ENCODE measurements around the gene LPXN.

The LPXN gene

GRCh38 chr11:58606930-58607714 lies 31.5 kb upstream of the LPXN start:
- Histone ChIP-seq H3K9ac (ENCODE audit: low read length) (no peak overlapping the region), H3K4me1 (ENCODE audit: control insufficient read depth, insufficient read depth, low read length) (no peaks in the 10 kb centered on the region), H3K4me3 (ENCODE audit: low read depth, low read length) (no peak overlapping the region), H3K36me3 (ENCODE audit: control insufficient read depth, insufficient read depth, low read length) (peaks cover 31% of the 10 kb centered on the region), H3K27me3 (ENCODE audit: control insufficient read depth, insufficient read depth, low read length) (no peaks in the 10 kb centered on the region), H3K27ac (ENCODE audit: low read depth, low read length) (no peak overlapping the region), H3K9me3 (ENCODE audit: control insufficient read depth, insufficient read depth, low read depth, low read length) (no peaks in the 10 kb centered on the region)

- no peaks in the 10 kb centered on the region for H3K27me3 ChIP-seq (ENCODE audit: control insufficient read depth, insufficient read depth, low read length)
- H3K27ac ChIP-seq (ENCODE audit: low read depth, low read length): 0 out of 2 replicates have a peak overlapping the region, but pooled peaks have one; percentile 5
- H3K36me3 ChIP-seq (ENCODE audit: control insufficient read depth, insufficient read depth, low read length): peaks cover 11% of the 10 kb centered on the region
- H3K9ac ChIP-seq (ENCODE audit: low read length): no peak overlapping the region
- peaks cover 8% of the 10 kb centered on the region; the same call in 1 of the 2 replicates for H3K4me1 ChIP-seq (ENCODE audit: control insufficient read depth, insufficient read depth, low read length)
- no peaks in the 10 kb centered on the region for H3K9me3 ChIP-seq (ENCODE audit: control insufficient read depth, insufficient read depth, low read depth, low read length)
- H3K4me3 ChIP-seq (ENCODE audit: low read depth, low read length): no peak overlapping the region
Observed at GRCh38 chr11:58600510-58600909, 24.9 kb upstream of the LPXN start.

GRCh38 chr11:58597486-58598144 lies 22.0 kb upstream of the LPXN start:
- H3K9ac ChIP-seq (ENCODE audit: low read length): no peak overlapping the region
- H3K9me3 ChIP-seq (ENCODE audit: control insufficient read depth, insufficient read depth, low read depth, low read length): no peaks in the 10 kb centered on the region
- no peak overlapping the region for H3K27ac ChIP-seq (ENCODE audit: low read depth, low read length)
- no peak overlapping the region for H3K4me3 ChIP-seq (ENCODE audit: low read depth, low read length)
- H3K27me3 ChIP-seq (ENCODE audit: control insufficient read depth, insufficient read depth, low read length): no peaks in the 10 kb centered on the region
- H3K36me3 ChIP-seq (ENCODE audit: control insufficient read depth, insufficient read depth, low read length): peaks cover 16% of the 10 kb centered on the region
- peaks cover 8% of the 10 kb centered on the region; the same call in 1 of the 2 replicates for H3K4me1 ChIP-seq (ENCODE audit: control insufficient read depth, insufficient read depth, low read length)

GRCh38 chr11:58596621-58597020 lies 21.0 kb upstream of the LPXN start:
- no peaks in the 10 kb centered on the region for H3K9me3 ChIP-seq (ENCODE audit: control insufficient read depth, insufficient read depth, low read depth, low read length)
- H3K27me3 ChIP-seq (ENCODE audit: control insufficient read depth, insufficient read depth, low read length): no peaks in the 10 kb centered on the region
- no peak overlapping the region for H3K4me3 ChIP-seq (ENCODE audit: low read depth, low read length)
- peaks cover 8% of the 10 kb centered on the region; the same call in 1 of the 2 replicates for H3K4me1 ChIP-seq (ENCODE audit: control insufficient read depth, insufficient read depth, low read length)
- no peak overlapping the region for H3K27ac ChIP-seq (ENCODE audit: low read depth, low read length)
- peaks cover 24% of the 10 kb centered on the region for H3K36me3 ChIP-seq (ENCODE audit: control insufficient read depth, insufficient read depth, low read length)
- no peak overlapping the region for H3K9ac ChIP-seq (ENCODE audit: low read length)

GRCh38 chr11:58594826-58595225 lies 19.2 kb upstream of the LPXN start:
- Histone ChIP-seq H3K9me3 (ENCODE audit: control insufficient read depth, insufficient read depth, low read depth, low read length) (no peaks in the 10 kb centered on the region), H3K27ac (ENCODE audit: low read depth, low read length) (no peak overlapping the region), H3K4me1 (ENCODE audit: control insufficient read depth, insufficient read depth, low read length) (no peaks in the 10 kb centered on the region), H3K27me3 (ENCODE audit: control insufficient read depth, insufficient read depth, low read length) (no peaks in the 10 kb centered on the region), H3K9ac (ENCODE audit: low read length) (no peak overlapping the region), H3K36me3 (ENCODE audit: control insufficient read depth, insufficient read depth, low read length) (peaks cover 30% of the 10 kb centered on the region), H3K4me3 (ENCODE audit: low read depth, low read length) (no peak overlapping the region)

- Histone ChIP-seq H3K4me3 (ENCODE audit: low read depth, low read length) (no peak overlapping the region), H3K27me3 (ENCODE audit: control insufficient read depth, insufficient read depth, low read length) (no peaks in the 10 kb centered on the region), H3K9me3 (ENCODE audit: control insufficient read depth, insufficient read depth, low read depth, low read length) (no peaks in the 10 kb centered on the region), H3K4me1 (ENCODE audit: control insufficient read depth, insufficient read depth, low read length) (no peaks in the 10 kb centered on the region), H3K27ac (ENCODE audit: low read depth, low read length) (no peak overlapping the region), H3K36me3 (ENCODE audit: control insufficient read depth, insufficient read depth, low read length) (peaks cover 24% of the 10 kb centered on the region), H3K9ac (ENCODE audit: low read length) (no peak overlapping the region)
Observed at GRCh38 chr11:58592760-58593472, 17.3 kb upstream of the LPXN start.

- Histone ChIP-seq H3K27ac (ENCODE audit: low read depth, low read length) (no peak overlapping the region), H3K9me3 (ENCODE audit: control insufficient read depth, insufficient read depth, low read depth, low read length) (no peaks in the 10 kb centered on the region), H3K9ac (ENCODE audit: low read length) (no peak overlapping the region), H3K4me3 (ENCODE audit: low read depth, low read length) (no peak overlapping the region), H3K27me3 (ENCODE audit: control insufficient read depth, insufficient read depth, low read length) (no peaks in the 10 kb centered on the region), H3K4me1 (ENCODE audit: control insufficient read depth, insufficient read depth, low read length) (no peaks in the 10 kb centered on the region), H3K36me3 (ENCODE audit: control insufficient read depth, insufficient read depth, low read length) (peaks cover 30% of the 10 kb centered on the region)
Observed at GRCh38 chr11:58591659-58592058, 16.0 kb upstream of the LPXN start.

- Histone ChIP-seq H3K36me3 (ENCODE audit: control insufficient read depth, insufficient read depth, low read length) (peaks cover 32% of the 10 kb centered on the region), H3K4me1 (ENCODE audit: control insufficient read depth, insufficient read depth, low read length) (0 out of 2 replicates have a peak, but pooled peaks cover under 1% of the 10 kb centered on the region), H3K9ac (ENCODE audit: low read length) (no peak overlapping the region), H3K4me3 (ENCODE audit: low read depth, low read length) (no peak overlapping the region), H3K27me3 (ENCODE audit: control insufficient read depth, insufficient read depth, low read length) (no peaks in the 10 kb centered on the region), H3K27ac (ENCODE audit: low read depth, low read length) (no peak overlapping the region), H3K9me3 (ENCODE audit: control insufficient read depth, insufficient read depth, low read depth, low read length) (no peaks in the 10 kb centered on the region)
Observed at GRCh38 chr11:58586998-58587397, 11.3 kb upstream of the LPXN start.

GRCh38 chr11:58582437-58582836 lies 6.8 kb upstream of the LPXN start:
- Histone ChIP-seq H3K4me3 (ENCODE audit: low read depth, low read length) (no peak overlapping the region), H3K4me1 (ENCODE audit: control insufficient read depth, insufficient read depth, low read length) (peaks cover 15% of the 10 kb centered on the region), H3K36me3 (ENCODE audit: control insufficient read depth, insufficient read depth, low read length) (peaks cover 21% of the 10 kb centered on the region), H3K9ac (ENCODE audit: low read length) (no peak overlapping the region), H3K9me3 (ENCODE audit: control insufficient read depth, insufficient read depth, low read depth, low read length) (no peaks in the 10 kb centered on the region), H3K27me3 (ENCODE audit: control insufficient read depth, insufficient read depth, low read length) (no peaks in the 10 kb centered on the region), H3K27ac (ENCODE audit: low read depth, low read length) (no peak overlapping the region)

GRCh38 chr11:58580311-58580710 lies 4.7 kb upstream of the LPXN start:
- Histone ChIP-seq H3K4me1 (ENCODE audit: control insufficient read depth, insufficient read depth, low read length) (peaks cover 15% of the 10 kb centered on the region), H3K36me3 (ENCODE audit: control insufficient read depth, insufficient read depth, low read length) (peaks cover 5% of the 10 kb centered on the region)

More at GRCh38 chr11:58580311-58580710, 4.7 kb upstream of the LPXN start:
- H3K9me3 ChIP-seq (ENCODE audit: control insufficient read depth, insufficient read depth, low read depth, low read length): no peaks in the 10 kb centered on the region
- H3K9ac ChIP-seq (ENCODE audit: low read length): peak overlapping the region; percentile 99
- peak overlapping the region; percentile 99 for H3K4me3 ChIP-seq (ENCODE audit: low read depth, low read length)
- peak overlapping the region; percentile 96; the same call in 1 of the 2 replicates for H3K27ac ChIP-seq (ENCODE audit: low read depth, low read length)
- H3K27me3 ChIP-seq (ENCODE audit: control insufficient read depth, insufficient read depth, low read length): no peaks in the 10 kb centered on the region
